GM13977 (cell line): ENCODE measurements around the gene UNC80.

Experiments used
- DNase-seq: peaks from one replicate; pipeline ENCODE4 v3.0.0; 2012; ENCODE audit warnings: low spot score
- in situ Hi-C: fragments of 300-500 bp; cut with MboI; formaldehyde crosslinking; loops from one replicate; pipeline ENCODE4 v1.12.0; 2022; ENCODE audit warnings: low sequenced_read_pairs, low pct_unique_long_range_greater_than_20kb, mixed read lengths, inconsistent platforms; ENCODE audit not compliant: unreplicated experiment
- TF ChIP-seq, protein P1 (sequence below): IDR thresholded peaks from 2 replicates; pipeline ENCODE4 v1.5.1; 2012; ENCODE audit warnings: mild to moderate bottlenecking, control low read depth; ENCODE audit not compliant: insufficient read depth; ENCODE audit errors: extremely low read depth, missing control alignments

Gene UNC80

DNA sequence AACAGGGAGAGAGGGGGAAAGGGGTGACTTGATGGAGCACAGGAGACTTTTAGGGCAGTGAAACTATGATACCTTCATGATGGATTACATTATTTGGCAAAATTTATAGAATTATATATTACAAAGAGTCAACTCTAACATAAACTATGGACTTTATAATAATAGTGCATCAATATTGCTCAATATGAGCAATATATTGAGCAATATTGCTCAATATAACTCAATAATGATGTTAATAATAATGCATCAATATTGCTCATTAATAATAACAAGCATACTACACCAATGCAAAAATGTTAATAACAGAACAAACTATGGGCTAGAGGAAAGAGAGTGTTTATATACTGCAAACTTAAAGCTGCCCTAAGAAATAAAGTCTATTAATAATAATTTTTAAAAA is 3.1 kb upstream of the UNC80 start:
- in situ Hi-C loops, result no loop called here
- DNase-seq, result no peak
- TF ChIP-seq, protein P1, sequence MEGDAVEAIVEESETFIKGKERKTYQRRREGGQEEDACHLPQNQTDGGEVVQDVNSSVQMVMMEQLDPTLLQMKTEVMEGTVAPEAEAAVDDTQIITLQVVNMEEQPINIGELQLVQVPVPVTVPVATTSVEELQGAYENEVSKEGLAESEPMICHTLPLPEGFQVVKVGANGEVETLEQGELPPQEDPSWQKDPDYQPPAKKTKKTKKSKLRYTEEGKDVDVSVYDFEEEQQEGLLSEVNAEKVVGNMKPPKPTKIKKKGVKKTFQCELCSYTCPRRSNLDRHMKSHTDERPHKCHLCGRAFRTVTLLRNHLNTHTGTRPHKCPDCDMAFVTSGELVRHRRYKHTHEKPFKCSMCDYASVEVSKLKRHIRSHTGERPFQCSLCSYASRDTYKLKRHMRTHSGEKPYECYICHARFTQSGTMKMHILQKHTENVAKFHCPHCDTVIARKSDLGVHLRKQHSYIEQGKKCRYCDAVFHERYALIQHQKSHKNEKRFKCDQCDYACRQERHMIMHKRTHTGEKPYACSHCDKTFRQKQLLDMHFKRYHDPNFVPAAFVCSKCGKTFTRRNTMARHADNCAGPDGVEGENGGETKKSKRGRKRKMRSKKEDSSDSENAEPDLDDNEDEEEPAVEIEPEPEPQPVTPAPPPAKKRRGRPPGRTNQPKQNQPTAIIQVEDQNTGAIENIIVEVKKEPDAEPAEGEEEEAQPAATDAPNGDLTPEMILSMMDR, result no peak

DNA sequence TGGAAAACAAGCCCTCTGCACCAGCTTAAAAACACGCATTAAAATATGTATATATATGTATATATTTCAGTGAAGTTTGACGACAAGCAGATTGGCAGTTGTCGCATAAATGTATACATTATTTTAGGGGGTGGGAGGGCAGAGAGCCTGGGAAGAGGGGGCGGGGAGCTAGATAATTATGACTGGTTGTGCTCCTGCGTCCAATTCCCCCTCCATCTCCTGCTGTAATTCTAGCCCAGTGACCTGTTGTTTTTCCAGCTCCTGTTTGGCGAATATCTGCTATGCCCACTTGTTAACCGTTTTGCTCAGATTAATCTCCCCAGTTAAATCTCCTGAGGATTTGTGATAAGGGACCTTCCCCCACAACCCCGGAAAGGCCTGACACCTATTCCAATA is 656 bp downstream of the UNC80 start:
- TF ChIP-seq, protein P1, result no peak
- in situ Hi-C loops, result no loop called here
- DNase-seq, result no peak

DNA sequence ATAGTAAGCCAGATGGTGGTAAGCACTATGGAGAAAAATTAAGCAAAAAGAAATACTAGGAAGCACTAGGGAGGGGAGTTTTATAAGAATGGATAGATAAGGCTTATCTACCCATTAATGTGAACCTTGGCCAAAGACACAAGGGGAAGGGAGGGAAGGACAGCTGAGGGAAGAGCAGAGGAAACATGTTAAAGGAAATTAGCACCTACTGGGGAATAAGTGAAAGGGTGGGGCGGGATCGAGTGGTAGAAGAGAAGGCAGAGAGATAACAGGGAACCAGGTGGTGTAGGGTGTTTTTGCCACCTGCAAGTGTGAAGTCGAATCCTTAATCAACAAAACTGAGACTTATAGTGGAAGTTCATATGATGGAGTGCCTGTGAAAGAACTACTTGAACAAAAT is 1.7 kb downstream of the UNC80 start:
- in situ Hi-C loops, result no loop called here
- TF ChIP-seq, protein P1, result no peak
- DNase-seq, result no peak

GRCh38 chr2:209787416-209787815 is 15.8 kb downstream of the UNC80 start:
- DNase-seq, result no peak
- in situ Hi-C loops, result no loop called here
- TF ChIP-seq, protein P1, result no peak

- in situ Hi-C loops, result no loop called here
- TF ChIP-seq, protein P1, result no peak
- DNase-seq, result no peak
These were observed 17.3 kb downstream of the UNC80 start for GRCh38 chr2:209788925-209789324.

- no peak for DNase-seq
- TF ChIP-seq, protein P1, result no peak
- in situ Hi-C loops, result no loop called here
These were observed 18.6 kb downstream of the UNC80 start for GRCh38 chr2:209790066-209790728.
